ENCODE measurements around the gene SEMA4D.

SEMA4D gene

GRCh38 chr9:89367281-89367680, 130.6 kb downstream of the SEMA4D start:
- DNase-seq (ENCODE audit: low read depth), result no peak

GRCh38 chr9:89366711-89367110, 131.2 kb downstream of the SEMA4D start:
- DNase-seq (ENCODE audit: low read depth), result no peak

- no peak for DNase-seq (ENCODE audit: low read depth)
Observed at GRCh38 chr9:89365532-89365912, 132.4 kb downstream of the SEMA4D start.

GRCh38 chr9:89364666-89365531, 133.0 kb downstream of the SEMA4D start:
- no peak for DNase-seq (ENCODE audit: low read depth)

GRCh38 chr9:89363921-89364665, 133.8 kb downstream of the SEMA4D start:
- DNase-seq (ENCODE audit: low read depth), result no peak

GRCh38 chr9:89363311-89363670, 134.6 kb downstream of the SEMA4D start:
- no peak for DNase-seq (ENCODE audit: low read depth)

- no peak for DNase-seq (ENCODE audit: low read depth)
Observed at GRCh38 chr9:89362647-89363310, 135.1 kb downstream of the SEMA4D start.

GRCh38 chr9:89361816-89362646, 135.9 kb downstream of the SEMA4D start:
- DNase-seq (ENCODE audit: low read depth), result no peak

GRCh38 chr9:89361031-89361430, 136.9 kb downstream of the SEMA4D start:
- no peak for DNase-seq (ENCODE audit: low read depth)

GRCh38 chr9:89360465-89360864, 137.4 kb downstream of the SEMA4D start:
- no peak for DNase-seq (ENCODE audit: low read depth)

- DNase-seq (ENCODE audit: low read depth), result peak; percentile 17
Observed at GRCh38 chr9:89359751-89360261, 138.1 kb downstream of the SEMA4D start.

GRCh38 chr9:89358985-89359384, 138.9 kb downstream of the SEMA4D start:
- no peak for DNase-seq (ENCODE audit: low read depth)

- DNase-seq (ENCODE audit: low read depth), result no peak
Observed at GRCh38 chr9:89358376-89358916, 139.5 kb downstream of the SEMA4D start.

GRCh38 chr9:89357331-89358197, 140.3 kb downstream of the SEMA4D start:
- no peak for DNase-seq (ENCODE audit: low read depth)

- no peak for DNase-seq (ENCODE audit: low read depth)
Observed at GRCh38 chr9:89356782-89357181, 141.1 kb downstream of the SEMA4D start.

GRCh38 chr9:89354471-89354870, 143.4 kb downstream of the SEMA4D start:
- no peak for DNase-seq (ENCODE audit: low read depth)

- DNase-seq (ENCODE audit: low read depth), result no peak
Observed at GRCh38 chr9:89353989-89354388, 143.9 kb downstream of the SEMA4D start.

- DNase-seq (ENCODE audit: low read depth), result no peak
Observed at GRCh38 chr9:89352874-89353649, 144.9 kb downstream of the SEMA4D start.

- no peak for DNase-seq (ENCODE audit: low read depth)
Observed at GRCh38 chr9:89352451-89352850, 145.5 kb downstream of the SEMA4D start.

Data from fibroblast of the conjunctiva (primary cell).